AG04449 (cell line): ENCODE measurements around the gene EVL.

Experiments used
- CTCF ChIA-PET: fragments of 350-600 bp; formaldehyde crosslinking; extraction: SDS; loops from one replicate; lab custom pipeline; 2021; ENCODE audit warnings: antibody characterized with exemption; lab: Yijun Ruan, JAX
- POLR2A ChIA-PET: fragments of 400-600, 350-600 bp; formaldehyde crosslinking; extraction: SDS; loops from one replicate; lab custom pipeline; 2020; ENCODE audit warnings: antibody characterized with exemption, inconsistent platforms; lab: Yijun Ruan, JAX
- DNase-seq: peaks from one replicate; pipeline ENCODE4 v3.0.0-alpha.2; 2010; ENCODE audit warnings: low read depth, low spot score
- H3K4me3 ChIP-seq: 2 replicates; pipeline ENCODE4 v1.5.1; 2011; ENCODE audit warnings: low read depth, mild to moderate bottlenecking, control low read depth, low read length
- CTCF ChIP-seq: IDR thresholded peaks from one replicate; pipeline ENCODE4 v1.5.1; 2011; ENCODE audit warnings: mild to moderate bottlenecking, moderate library complexity, low read length, control low read depth, inconsistent platforms; ENCODE audit not compliant: insufficient read depth; ENCODE audit errors: missing control alignments

EVL gene

GRCh38 chr14:100190126-100190525, 124.9 kb downstream of the EVL start:
- CTCF ChIA-PET, result interaction anchor here (1.7 kb wide), 1 partner anchor 25 kb away, joined by 4 read pairs; no protein-coding TSS in a partner anchor
- TF ChIP-seq CTCF, result no peak
- POLR2A ChIA-PET, result no interaction called here
- no peak overlapping the region for H3K4me3 ChIP-seq
- DNase-seq, result no peak

- no peak for TF ChIP-seq CTCF
- DNase-seq, result no peak
- no peak overlapping the region for H3K4me3 ChIP-seq
- ChIA-PET CTCF (interaction anchor here (0.6 to 5.6 kb wide), 28 partner anchors 8 to 673 kb away, joined by 3 to 72 read pairs (median 4); no protein-coding TSS in a partner anchor), POLR2A (no interaction called here)
Observed at GRCh38 chr14:100191584-100192249, 126.5 kb downstream of the EVL start.

- ChIA-PET POLR2A (interaction anchor here (0.5 kb wide), 1 partner anchor 206 kb away, joined by 3 read pairs; no protein-coding TSS in a partner anchor), CTCF (interaction anchor here (0.6 to 5.6 kb wide), 33 partner anchors 8 to 673 kb away, joined by 3 to 72 read pairs (median 4); no protein-coding TSS in a partner anchor)
- no peak for DNase-seq
- peak overlapping the region; percentile 53 for H3K4me3 ChIP-seq
- TF ChIP-seq CTCF, result no peak
Observed at GRCh38 chr14:100192250-100192671, 127.0 kb downstream of the EVL start.

GRCh38 chr14:100192672-100193416, 127.6 kb downstream of the EVL start:
- POLR2A ChIA-PET, result interaction anchor here (0.5 to 0.7 kb wide), 2 partner anchors 206 to 220 kb away, joined by 3 read pairs; no protein-coding TSS in a partner anchor
- CTCF ChIA-PET, result interaction anchor here (0.6 to 5.6 kb wide), 54 partner anchors 9 to 674 kb away, joined by 3 to 72 read pairs (median 4); no protein-coding TSS in a partner anchor
- peak; percentile 68 for DNase-seq
- H3K4me3 ChIP-seq, result peak overlapping the region; percentile 61
- TF ChIP-seq CTCF, result peak; percentile 97
